Activated naive CD4-positive, alpha-beta T cell treated with anti-CD3 and anti-CD28 coated beads for 36 hours (primary cell): ENCODE results near the gene AGPAT3. TPM values are rescaled to one million over a fixed set of nuclear protein-coding genes. Genes with fewer than 3 reads are reported as not detected.

Experiments
- CTCF ChIA-PET: fragments of 350-600 bp; sonication (Branson Sonifier 250); formaldehyde crosslinking; loops from one replicate; lab custom pipeline; 2021; ENCODE audit warnings: antibody characterized with exemption; lab: Charles Lee
- DNase-seq: peaks from one replicate; pipeline ENCODE4 v3.0.0-alpha.2; 2020
- H3K27ac Mint-ChIP-seq: one replicate; pipeline ENCODE4 v1.8.0; 2021; ENCODE audit warnings: mild to moderate bottlenecking, mixed read lengths
- H3K27me3 Mint-ChIP-seq: one replicate; pipeline ENCODE4 v1.8.0; 2021; ENCODE audit warnings: low read depth, mixed read lengths
- H3K36me3 Mint-ChIP-seq: one replicate; pipeline ENCODE4 v1.8.0; 2021; ENCODE audit warnings: low read depth, mixed read lengths
- H3K4me1 Mint-ChIP-seq: one replicate; pipeline ENCODE4 v1.8.0; 2021; ENCODE audit warnings: low read depth, mixed read lengths
- H3K4me3 Mint-ChIP-seq: one replicate; pipeline ENCODE4 v1.8.0; 2021; ENCODE audit warnings: mild to moderate bottlenecking, moderate library complexity, mixed read lengths
- H3K9me3 Mint-ChIP-seq: one replicate; pipeline ENCODE4 v1.8.0; 2021; ENCODE audit warnings: mixed read lengths
- intact Hi-C: fragments of 100-400 bp; cut with micrococcal nuclease; formaldehyde crosslinking; loops from one replicate; pipeline ENCODE4 v1.15.1; 2023
- total RNA-seq, 2 experiments: library from RNA; stranded (reverse); gene quantifications; one replicate each; pipeline ENCODE4 v1.2.3, GENCODE V29; 2021

The AGPAT3 gene
- total RNA-seq, 2 experiments from 2014 or later = 57.9 to 64.1 TPM

GRCh38 chr21:43976661-43977060, 111.6 kb downstream of the AGPAT3 start:
- Mint-ChIP-seq H3K4me1 (peaks cover 7% of the 10 kb centered on the region), H3K27me3 (no peaks in the 10 kb centered on the region), H3K9me3 (no peaks in the 10 kb centered on the region), H3K27ac (no peak overlapping the region), H3K4me3 (no peak overlapping the region), H3K36me3 (no peaks in the 10 kb centered on the region)
- DNase-seq = no peak
- intact Hi-C loops = no loop called here
- CTCF ChIA-PET = interaction anchor here (0.6 to 1.7 kb wide), 3 partner anchors 158 to 342 kb away, joined by 3 to 7 read pairs (median 3); no protein-coding TSS in a partner anchor

GRCh38 chr21:43978060-43978459, 113.0 kb downstream of the AGPAT3 start:
- H3K4me1 Mint-ChIP-seq = peaks cover 7% of the 10 kb centered on the region
- no peak overlapping the region for H3K4me3 Mint-ChIP-seq
- intact Hi-C loops = no loop called here
- H3K27me3 Mint-ChIP-seq = no peaks in the 10 kb centered on the region
- DNase-seq = no peak
- H3K36me3 Mint-ChIP-seq = peaks cover 3% of the 10 kb centered on the region
- no peak overlapping the region for H3K27ac Mint-ChIP-seq
- CTCF ChIA-PET = interaction anchor here (0.8 kb wide), 1 partner anchor 316 kb away, joined by 4 read pairs; no protein-coding TSS in a partner anchor
- H3K9me3 Mint-ChIP-seq = no peaks in the 10 kb centered on the region

GRCh38 chr21:43979654-43980053, 114.6 kb downstream of the AGPAT3 start:
- Mint-ChIP-seq H3K27ac (no peak overlapping the region), H3K4me1 (peaks cover 7% of the 10 kb centered on the region), H3K9me3 (no peaks in the 10 kb centered on the region), H3K27me3 (no peaks in the 10 kb centered on the region), H3K36me3 (peaks cover 3% of the 10 kb centered on the region), H3K4me3 (no peak overlapping the region)
- peak; percentile 36 for DNase-seq
- CTCF ChIA-PET = interaction anchor here (0.5 kb wide), 1 partner anchor 615 kb away, joined by 3 read pairs; no protein-coding TSS in a partner anchor
- intact Hi-C loops = no loop called here

GRCh38 chr21:43981151-43981870, 116.3 kb downstream of the AGPAT3 start:
- no peak overlapping the region for H3K27ac Mint-ChIP-seq
- no peaks in the 10 kb centered on the region for H3K27me3 Mint-ChIP-seq
- H3K36me3 Mint-ChIP-seq = peaks cover 3% of the 10 kb centered on the region
- H3K4me1 Mint-ChIP-seq = peaks cover 12% of the 10 kb centered on the region
- CTCF ChIA-PET = no interaction called here
- no peak overlapping the region for H3K4me3 Mint-ChIP-seq
- DNase-seq = no peak
- intact Hi-C loops = no loop called here
- H3K9me3 Mint-ChIP-seq = no peaks in the 10 kb centered on the region

- CTCF ChIA-PET = no interaction called here
- no peak for DNase-seq
- Mint-ChIP-seq H3K27ac (no peak overlapping the region), H3K36me3 (peaks cover 3% of the 10 kb centered on the region), H3K27me3 (no peaks in the 10 kb centered on the region), H3K4me3 (no peak overlapping the region), H3K9me3 (no peaks in the 10 kb centered on the region), H3K4me1 (peaks cover 16% of the 10 kb centered on the region)
- intact Hi-C loops = no loop called here
Observed at GRCh38 chr21:43981871-43982210, 116.8 kb downstream of the AGPAT3 start.

GRCh38 chr21:43982489-43983078, 117.6 kb downstream of the AGPAT3 start:
- Mint-ChIP-seq H3K27ac (peak overlapping the region; percentile 46), H3K4me1 (peaks cover 16% of the 10 kb centered on the region), H3K27me3 (no peaks in the 10 kb centered on the region), H3K9me3 (no peaks in the 10 kb centered on the region), H3K36me3 (peaks cover 3% of the 10 kb centered on the region), H3K4me3 (no peak overlapping the region)
- intact Hi-C loops = no loop called here
- no peak for DNase-seq
- CTCF ChIA-PET = no interaction called here

GRCh38 chr21:43983390-43983789, 118.4 kb downstream of the AGPAT3 start:
- CTCF ChIA-PET = no interaction called here
- Mint-ChIP-seq H3K4me3 (no peak overlapping the region), H3K36me3 (peaks cover 3% of the 10 kb centered on the region), H3K9me3 (no peaks in the 10 kb centered on the region), H3K4me1 (peaks cover 16% of the 10 kb centered on the region), H3K27ac (no peak overlapping the region), H3K27me3 (no peaks in the 10 kb centered on the region)
- intact Hi-C loops = no loop called here
- DNase-seq = no peak

GRCh38 chr21:43983860-43984420, 118.9 kb downstream of the AGPAT3 start:
- Mint-ChIP-seq H3K27me3 (no peaks in the 10 kb centered on the region), H3K27ac (no peak overlapping the region), H3K4me1 (peaks cover 16% of the 10 kb centered on the region), H3K9me3 (no peaks in the 10 kb centered on the region), H3K36me3 (peaks cover 3% of the 10 kb centered on the region), H3K4me3 (no peak overlapping the region)
- DNase-seq = no peak
- CTCF ChIA-PET = interaction anchor here (0.6 kb wide), 1 partner anchor 702 kb away, joined by 3 read pairs; no protein-coding TSS in a partner anchor
- intact Hi-C loops = no loop called here

- no peak for DNase-seq
- H3K27ac Mint-ChIP-seq = no peak overlapping the region
- peaks cover 3% of the 10 kb centered on the region for H3K36me3 Mint-ChIP-seq
- no peaks in the 10 kb centered on the region for H3K9me3 Mint-ChIP-seq
- no peak overlapping the region for H3K4me3 Mint-ChIP-seq
- intact Hi-C loops = no loop called here
- no peaks in the 10 kb centered on the region for H3K27me3 Mint-ChIP-seq
- peaks cover 16% of the 10 kb centered on the region for H3K4me1 Mint-ChIP-seq
- CTCF ChIA-PET = no interaction called here
Observed at GRCh38 chr21:43984905-43985689, 120.1 kb downstream of the AGPAT3 start.

GRCh38 chr21:43985690-43986251, 120.7 kb downstream of the AGPAT3 start:
- Mint-ChIP-seq H3K4me1 (peaks cover 16% of the 10 kb centered on the region), H3K9me3 (no peaks in the 10 kb centered on the region), H3K36me3 (peaks cover 3% of the 10 kb centered on the region), H3K4me3 (no peak overlapping the region), H3K27me3 (no peaks in the 10 kb centered on the region), H3K27ac (peak overlapping the region; percentile 50)
- intact Hi-C loops = no loop called here
- no peak for DNase-seq
- CTCF ChIA-PET = no interaction called here

GRCh38 chr21:43986544-43987451, 121.8 kb downstream of the AGPAT3 start:
- Mint-ChIP-seq H3K27me3 (no peaks in the 10 kb centered on the region), H3K4me1 (peaks cover 16% of the 10 kb centered on the region), H3K9me3 (no peaks in the 10 kb centered on the region), H3K27ac (no peak overlapping the region), H3K36me3 (peaks cover 3% of the 10 kb centered on the region), H3K4me3 (no peak overlapping the region)
- no peak for DNase-seq
- CTCF ChIA-PET = interaction anchor here (0.6 kb wide), 1 partner anchor 70 kb away, joined by 4 read pairs; no protein-coding TSS in a partner anchor
- intact Hi-C loops = no loop called here
